H1 (cell line): ENCODE measurements around the gene CYB561A3. TPM values are rescaled to one million over a fixed set of nuclear protein-coding genes. Genes with fewer than 3 reads are reported as not detected.

Source experiments
- CTCF ChIA-PET: fragments of 300-600 bp; sonication (Branson Sonifier 250); formaldehyde crosslinking; loops from one replicate; lab custom pipeline; 2021; ENCODE audit not compliant: partially characterized antibody; lab: Charles Lee
- POLR2A ChIA-PET: fragments of 300-600 bp; sonication (Branson Sonifier 250); formaldehyde crosslinking; loops from one replicate; lab custom pipeline; 2021; ENCODE audit warnings: inconsistent platforms; ENCODE audit not compliant: partially characterized antibody; lab: Charles Lee
- DNase-seq, 2 experiments: peaks; one replicate each; pipeline versions ENCODE4 v3.0.0 to v3.0.0-alpha.2; 2010 to 2022; ENCODE audit warnings: low spot score in 2 of 2, low read depth in 1 of 2, mixed read lengths in 1 of 2
- FAIRE-seq: peaks from 2 replicates; lab custom pipeline; 2011; peaks lifted over from hg19 to GRCh38; lab: Jason Lieb, UNC
- H2AFZ ChIP-seq: 2 replicates; pipeline ENCODE4 v1.8.1; 2012; ENCODE audit warnings: low read length, inconsistent platforms
- H2AK5ac ChIP-seq: 2 replicates; pipeline ENCODE4 v1.6.1; 2013; ENCODE audit warnings: low read depth, low read length
- H2BK120ac ChIP-seq: replicated peaks from 2 replicates; pipeline ENCODE3; 2013; ENCODE audit warnings: low read depth, low read length, inconsistent platforms
- H2BK12ac ChIP-seq: 2 replicates; pipeline ENCODE4 v1.6.1; 2013; ENCODE audit warnings: low read depth, low read length
- H2BK15ac ChIP-seq: 2 replicates; pipeline ENCODE4 v1.6.1; 2013; ENCODE audit warnings: low read length
- H2BK20ac ChIP-seq: 2 replicates; pipeline ENCODE4 v1.6.1; 2013; ENCODE audit warnings: low read length
- H2BK5ac ChIP-seq: 2 replicates; pipeline ENCODE4 v1.6.1; 2013; ENCODE audit warnings: low read depth, low read length
- H3K14ac ChIP-seq: 2 replicates; pipeline ENCODE4 v1.6.1; 2013; ENCODE audit warnings: inconsistent platforms; ENCODE audit not compliant: insufficient read length
- H3K18ac ChIP-seq: 2 replicates; pipeline ENCODE4 v1.6.1; 2013; ENCODE audit warnings: low read length; ENCODE audit errors: extremely low read depth
- H3K23ac ChIP-seq: 2 replicates; pipeline ENCODE4 v1.6.1; 2013; ENCODE audit warnings: inconsistent platforms; ENCODE audit not compliant: insufficient read length
- H3K23me2 ChIP-seq: 2 replicates; pipeline ENCODE4 v1.6.1; 2013; ENCODE audit warnings: low read depth, low read length
- H3K27ac ChIP-seq: 2 replicates; pipeline ENCODE4 v1.6.1; 2011; ENCODE audit warnings: low read depth, low read length, inconsistent platforms
- H3K27me3 ChIP-seq, 4 experiments: replicated peaks in 1 of 4; 1 replicate in 1 of 4; 2 replicates in 3 of 4; pipeline versions ENCODE4 v1.6.1 to v1.8.1; 2011 to 2013; ENCODE audit warnings: low read length in 3 of 4, mild to moderate bottlenecking in 3 of 4, inconsistent platforms in 2 of 4, mixed read lengths in 2 of 4, moderate library complexity in 1 of 4; ENCODE audit not compliant: control insufficient read depth in 3 of 4, insufficient read depth in 3 of 4; ENCODE audit errors: extremely low read depth in 1 of 4
- H3K36me3 ChIP-seq, 4 experiments: 2 replicates each; pipeline versions ENCODE4 v1.6.1 to v1.8.1; 2011 to 2013; ENCODE audit warnings: mild to moderate bottlenecking in 4 of 4, low read length in 3 of 4, moderate library complexity in 2 of 4, control low read depth in 1 of 4, inconsistent platforms in 1 of 4; ENCODE audit not compliant: insufficient read depth in 4 of 4, control insufficient read depth in 2 of 4
- H3K4ac ChIP-seq: replicated peaks from 2 replicates; pipeline ENCODE3; 2013; ENCODE audit warnings: low read length, low read depth, mixed read lengths, inconsistent platforms; ENCODE audit not compliant: insufficient read length
- H3K4me1 ChIP-seq, 4 experiments: replicated peaks in 1 of 4; 1 replicate in 1 of 4; 2 replicates in 3 of 4; pipeline versions ENCODE4 v1.6.1 to v1.8.1; 2011 to 2013; ENCODE audit warnings: low read length in 3 of 4, inconsistent platforms in 2 of 4, mixed read lengths in 1 of 4; ENCODE audit not compliant: insufficient read depth in 4 of 4, control insufficient read depth in 3 of 4
- H3K4me2 ChIP-seq, 2 experiments: 2 replicates each; pipeline versions ENCODE4 v1.6.1 to v1.8.1; 2011 to 2013; ENCODE audit warnings: low read depth in 2 of 2, low read length in 2 of 2, control low read depth in 1 of 2, inconsistent platforms in 1 of 2, mild to moderate bottlenecking in 1 of 2; ENCODE audit not compliant: insufficient read depth in 1 of 2
- H3K4me3 ChIP-seq, 4 experiments: fragments of 200-600, 300-600 bp in 1 of 4; sonication (generic), shearing (Covaris generic), sonication (Bioruptor Twin) in 1 of 4; 2 replicates each; pipeline versions ENCODE4 v1.5.1 to v1.8.1; 2011 to 2016; ENCODE audit warnings: low read length in 4 of 4, low read depth in 3 of 4, control low read depth in 2 of 4, inconsistent platforms in 2 of 4, mild to moderate bottlenecking in 2 of 4, mixed read lengths in 1 of 4, moderate library complexity in 1 of 4; ENCODE audit not compliant: insufficient read depth in 2 of 4; ENCODE audit errors: extremely low read depth in 1 of 4
- H3K56ac ChIP-seq: replicated peaks from 2 replicates; pipeline ENCODE3; 2013; ENCODE audit warnings: low read depth, mild to moderate bottlenecking, mixed read lengths, low read length, inconsistent platforms; ENCODE audit not compliant: insufficient read length
- H3K79me1 ChIP-seq: 2 replicates; pipeline ENCODE4 v1.6.1; 2013; ENCODE audit warnings: low read depth, low read length, control low read depth
- H3K79me2 ChIP-seq, 2 experiments: 2 replicates each; pipeline versions ENCODE4 v1.6.1 to v1.8.1; 2012 to 2013; ENCODE audit warnings: low read length in 2 of 2, mild to moderate bottlenecking in 2 of 2, inconsistent platforms in 1 of 2; ENCODE audit not compliant: insufficient read depth in 2 of 2, control insufficient read depth in 1 of 2
- H3K9ac ChIP-seq, 4 experiments: replicated peaks in 1 of 4; 1 replicate in 1 of 4; 2 replicates in 3 of 4; pipeline versions ENCODE4 v1.6.1 to v1.8.1; 2011 to 2013; ENCODE audit warnings: low read depth in 3 of 4, low read length in 3 of 4, control low read depth in 2 of 4, mild to moderate bottlenecking in 2 of 4, moderate library complexity in 2 of 4, inconsistent platforms in 1 of 4; ENCODE audit errors: extremely low read depth in 1 of 4
- H3K9me3 ChIP-seq, 2 experiments: 2 replicates each; pipeline versions ENCODE4 v1.6.1 to v1.8.1; 2012 to 2013; ENCODE audit warnings: mild to moderate bottlenecking in 2 of 2, moderate library complexity in 2 of 2, control low read depth in 1 of 2, inconsistent platforms in 1 of 2, low read depth in 1 of 2, low read length in 1 of 2, mixed read lengths in 1 of 2; ENCODE audit not compliant: insufficient read depth in 2 of 2
- H4K20me1 ChIP-seq, 2 experiments: replicated peaks in 1 of 2; 2 replicates each; pipeline versions ENCODE3 to v1.8.1; 2011 to 2013; ENCODE audit warnings: inconsistent platforms in 2 of 2, low read length in 2 of 2, mild to moderate bottlenecking in 1 of 2; ENCODE audit not compliant: insufficient read depth in 2 of 2, control insufficient read depth in 1 of 2
- H4K5ac ChIP-seq: 2 replicates; pipeline ENCODE4 v1.6.1; 2013; ENCODE audit warnings: low read length, low read depth, mixed read lengths, inconsistent platforms; ENCODE audit not compliant: insufficient read length
- H4K8ac ChIP-seq: 2 replicates; pipeline ENCODE4 v1.8.0; 2013; ENCODE audit warnings: mild to moderate bottlenecking, moderate library complexity, low read length, inconsistent platforms; ENCODE audit not compliant: insufficient read depth; ENCODE audit errors: extremely low read depth
- H4K91ac ChIP-seq: replicated peaks from 2 replicates; pipeline ENCODE3; 2013; ENCODE audit warnings: low read length, mixed read lengths, inconsistent platforms; ENCODE audit not compliant: insufficient read length
- CBX5 ChIP-seq: fragments of 300-800, 300-1000 bp; sonication (generic); IDR thresholded peaks from 2 replicates; pipeline ENCODE4 v1.7.1; 2016; ENCODE audit warnings: antibody characterized with exemption, low read length, low read depth
- EZH2 ChIP-seq: fragments of 200-600 bp; sonication (generic); IDR thresholded peaks from 2 replicates; pipeline ENCODE4 v1.7.1; 2012; ENCODE audit warnings: low read depth, mild to moderate bottlenecking, moderate library complexity, low read length, inconsistent platforms; ENCODE audit not compliant: severe bottlenecking
- GABPA ChIP-seq: IDR thresholded peaks from 2 replicates; pipeline ENCODE4 v1.6.1; 2011; ENCODE audit warnings: mild to moderate bottlenecking, low read length, moderate library complexity, borderline replicate concordance; ENCODE audit not compliant: insufficient read depth
- GTF2F1 ChIP-seq: IDR thresholded peaks from 2 replicates; pipeline ENCODE4 v1.6.1; 2012; ENCODE audit warnings: low read depth, low read length, improper control_type of control experiment, borderline replicate concordance
- HDAC6 ChIP-seq: IDR thresholded peaks from one replicate; pipeline ENCODE4 v1.7.1; 2012; ENCODE audit warnings: low read depth, mild to moderate bottlenecking, inconsistent platforms, low read length, moderate library complexity
- KDM4A ChIP-seq: IDR thresholded peaks from one replicate; pipeline ENCODE4 v1.7.1; 2012; ENCODE audit warnings: low read depth, mild to moderate bottlenecking, moderate library complexity, low read length, inconsistent platforms; ENCODE audit not compliant: severe bottlenecking
- SP1 ChIP-seq: IDR thresholded peaks from 2 replicates; pipeline ENCODE4 v1.6.1; 2011; ENCODE audit warnings: low read depth, low read length
- SP4 ChIP-seq: IDR thresholded peaks from 2 replicates; pipeline ENCODE4 v1.6.1; 2012; ENCODE audit warnings: low read length, inconsistent platforms
- SUZ12 ChIP-seq: fragments of 200-600 bp; sonication (generic); IDR thresholded peaks from 2 replicates; pipeline ENCODE4 v1.6.1; 2012; ENCODE audit warnings: mild to moderate bottlenecking, inconsistent platforms, low read length, moderate library complexity, mixed read lengths
- TAF7 ChIP-seq: optimal IDR thresholded peaks from 2 replicates; pipeline ENCODE3; 2011; ENCODE audit warnings: low read depth, mild to moderate bottlenecking, inconsistent platforms, low read length, moderate library complexity, borderline replicate concordance
- WGBS, 2 experiments: shearing (Covaris generic) in 1 of 2; methylation state at CpG; one replicate each; pipeline versions ENCODE4 v1.1.6 to v1.1.7; 2013 to 2015; ENCODE audit warnings: low lambda C conversion rate in 2 of 2, mixed read lengths in 2 of 2, inconsistent platforms in 1 of 2, low coverage in 1 of 2, missing lambda C conversion rate in 1 of 2; ENCODE audit not compliant: insufficient replicate concordance in 2 of 2, insufficient coverage in 1 of 2, insufficient read length in 1 of 2; ENCODE audit errors: extremely low coverage in 1 of 2, missing lambda C conversion rate in 1 of 2; 5-methylcytosine and 5-hydroxymethylcytosine counted together
- polyA plus RNA-seq, 7 experiments: library from polyadenylated mRNA; depleted of rRNA in 3 of 7; stranded (reverse) in 5 of 7; unstranded in 2 of 7; fragments of >200 nt in 5 of 7; fragments of 200-250 nt in 2 of 7; gene quantifications; 1 replicate in 5 of 7; 2 replicates in 1 of 7; 4 replicates in 1 of 7; pipeline versions ENCODE4 v1.2.1 to v1.2.3, GENCODE V29; 2011 to 2013; ENCODE audit warnings: missing spikeins in 2 of 7, mixed read lengths in 2 of 7
- total RNA-seq: library from RNA; stranded (reverse); fragmentation: NEBNext Ultra II Directional; extraction: Animal tissue kit (Norgen Biotek cat#: 25700); gene quantifications from 2 replicates; pipeline ENCODE4 v1.2.1, GENCODE V29; 2021
- TF ChIP-seq, protein P1 (sequence below): IDR thresholded peaks from 2 replicates; pipeline ENCODE4 v1.6.1; 2012; ENCODE audit warnings: low read length, inconsistent platforms

Gene CYB561A3
- total and polyA plus RNA-seq, 2 of the 8 experiments (the other 6 are each of a cell fraction or from before 2014, with no cell fraction given) = 29.6 to 41.2 TPM

DNA sequence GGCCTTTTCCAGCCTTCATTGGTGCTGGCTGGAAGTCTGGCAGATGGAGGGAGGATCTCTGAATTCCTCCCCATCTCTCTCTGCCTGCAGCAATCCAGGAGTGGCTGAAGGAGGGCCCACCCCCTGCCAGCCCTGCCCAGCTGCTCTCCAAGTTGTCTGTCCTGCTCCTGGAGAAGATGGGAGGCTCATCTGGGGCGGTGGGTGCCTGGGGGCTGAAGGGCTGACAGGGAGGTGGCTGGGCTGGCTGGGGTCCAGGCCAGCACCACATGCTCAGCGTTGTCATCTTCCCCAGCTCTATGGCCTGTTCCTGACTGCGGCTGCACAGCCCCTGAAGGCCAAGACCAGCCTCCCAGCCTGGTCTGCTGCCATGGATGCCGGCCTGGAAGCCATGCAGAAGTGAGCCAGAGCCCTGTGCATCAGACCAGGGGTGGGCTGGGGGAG is 16.5 kb downstream of the CYB561A3 start:
- no peak overlapping the region for H3K9ac ChIP-seq
- WGBS, 2 experiments = 90% methylated on average over 4 of the region's 4 CpGs; no CpG with 5 or more reads in 1 of the 2 experiments
- no peak overlapping the region for H2BK5ac ChIP-seq
- DNase-seq = no peak
- H3K36me3 ChIP-seq = peaks cover 0 to 17% (median 7%) of the 10 kb centered on the region in 4 experiments; a peak in 3 of 8 replicates
- H3K56ac ChIP-seq = no peak overlapping the region
- no peak overlapping the region for H3K4ac ChIP-seq
- no peak overlapping the region for H3K27ac ChIP-seq
- no peak overlapping the region for H4K5ac ChIP-seq
- H4K8ac ChIP-seq = no peak overlapping the region
- no peaks in the 10 kb centered on the region for H3K79me2 ChIP-seq
- no peak overlapping the region for H3K23ac ChIP-seq
- H3K4me1 ChIP-seq = no peaks in the 10 kb centered on the region
- no peak for FAIRE-seq
- no peak overlapping the region for H3K18ac ChIP-seq
- H2BK120ac ChIP-seq = no peak overlapping the region
- H2AK5ac ChIP-seq = no peak overlapping the region
- no peak overlapping the region for H3K14ac ChIP-seq
- H2BK20ac ChIP-seq = no peak overlapping the region
- H2BK15ac ChIP-seq = no peak overlapping the region
- H3K9me3 ChIP-seq = no peaks in the 10 kb centered on the region
- no peaks in the 10 kb centered on the region for H3K27me3 ChIP-seq
- no peaks in the 10 kb centered on the region for H3K23me2 ChIP-seq
- H4K20me1 ChIP-seq = peaks cover 0 to 5% of the 10 kb centered on the region in 2 experiments
- no peak overlapping the region for H3K4me3 ChIP-seq
- ChIA-PET CTCF (interaction anchor here (6.8 to 7.1 kb wide), 2 partner anchors 9 to 40 kb away, joined by 55 to 80 read pairs; no protein-coding TSS in a partner anchor), POLR2A (interaction anchor here (0.6 to 39.7 kb wide), 4 partner anchors 9 to 1445 kb away, joined by 4 to 1106 read pairs (median 32); partner anchors contain the start of genes CYB561A3, DDB1, TKFC and TMEM138)
- no peak overlapping the region for H4K91ac ChIP-seq
- no peaks in the 10 kb centered on the region; the same call in 1 of the 2 replicates for H3K79me1 ChIP-seq
- no peak overlapping the region for H2BK12ac ChIP-seq
- no peak overlapping the region for H2AFZ ChIP-seq
- H3K4me2 ChIP-seq = no peak overlapping the region
- no peak for TF ChIP-seq SP1
- TF ChIP-seq CBX5 = no peak
- TF ChIP-seq KDM4A = no peak
- no peak for TF ChIP-seq GTF2F1
- no peak for TF ChIP-seq SP4
- no peak for TF ChIP-seq TAF7
- TF ChIP-seq, protein P1, sequence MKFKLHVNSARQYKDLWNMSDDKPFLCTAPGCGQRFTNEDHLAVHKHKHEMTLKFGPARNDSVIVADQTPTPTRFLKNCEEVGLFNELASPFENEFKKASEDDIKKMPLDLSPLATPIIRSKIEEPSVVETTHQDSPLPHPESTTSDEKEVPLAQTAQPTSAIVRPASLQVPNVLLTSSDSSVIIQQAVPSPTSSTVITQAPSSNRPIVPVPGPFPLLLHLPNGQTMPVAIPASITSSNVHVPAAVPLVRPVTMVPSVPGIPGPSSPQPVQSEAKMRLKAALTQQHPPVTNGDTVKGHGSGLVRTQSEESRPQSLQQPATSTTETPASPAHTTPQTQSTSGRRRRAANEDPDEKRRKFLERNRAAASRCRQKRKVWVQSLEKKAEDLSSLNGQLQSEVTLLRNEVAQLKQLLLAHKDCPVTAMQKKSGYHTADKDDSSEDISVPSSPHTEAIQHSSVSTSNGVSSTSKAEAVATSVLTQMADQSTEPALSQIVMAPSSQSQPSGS = no peak
- no peak for TF ChIP-seq HDAC6
- no peak for TF ChIP-seq EZH2
- TF ChIP-seq GABPA = no peak
- TF ChIP-seq SUZ12 = no peak
